Measurements from ENCODE around the gene MISP3.
"Not testable (repeated sequence)": the region's sequence is repeated elsewhere in the genome, so short reads cannot be mapped to it uniquely, and the experiment has no call there.

Gene MISP3

DNA sequence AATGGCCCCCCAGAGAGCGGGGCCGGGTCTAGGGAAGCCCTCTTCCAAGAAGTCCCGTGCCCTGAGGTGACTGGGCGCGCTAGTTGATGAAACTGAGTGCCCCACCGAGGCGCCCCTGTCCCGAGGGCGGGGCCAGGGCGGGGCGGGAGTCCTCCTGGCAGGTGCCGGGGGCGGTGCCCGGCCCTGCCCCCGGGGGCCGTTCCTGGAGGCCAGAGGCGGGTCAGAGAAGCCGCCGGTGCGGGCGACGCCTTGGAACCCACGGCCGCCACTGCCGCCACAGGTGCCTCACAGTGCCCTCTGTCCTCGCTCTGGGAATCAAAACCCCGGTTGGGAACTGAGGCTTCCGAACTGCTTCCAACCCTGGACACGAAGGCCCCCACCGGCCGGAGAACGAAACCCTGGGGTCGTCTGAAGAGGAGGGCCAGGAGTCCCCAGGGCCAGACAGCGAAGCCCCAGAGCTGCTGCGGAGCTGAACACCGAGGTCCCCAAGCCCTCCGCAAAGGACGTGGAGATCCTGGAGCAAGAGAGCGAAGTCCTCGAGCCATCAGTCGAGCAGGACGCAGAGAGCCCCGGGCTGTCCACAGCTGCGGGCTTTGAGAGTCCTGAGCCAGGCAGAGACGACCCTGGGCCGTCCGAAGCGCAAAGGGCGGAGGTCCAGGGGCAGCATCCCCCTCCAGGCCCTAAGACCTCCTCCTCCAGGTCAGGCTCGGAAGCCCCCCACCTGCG, at the start of gene MISP3:
Gene MISP3 (plus strand): TSS at position 252 of the 726 bp plus-strand sequence. CDS start 524 bp downstream, outside the sequence.
- DNase-seq (ENCODE audit: low read depth) = no peak

DNA sequence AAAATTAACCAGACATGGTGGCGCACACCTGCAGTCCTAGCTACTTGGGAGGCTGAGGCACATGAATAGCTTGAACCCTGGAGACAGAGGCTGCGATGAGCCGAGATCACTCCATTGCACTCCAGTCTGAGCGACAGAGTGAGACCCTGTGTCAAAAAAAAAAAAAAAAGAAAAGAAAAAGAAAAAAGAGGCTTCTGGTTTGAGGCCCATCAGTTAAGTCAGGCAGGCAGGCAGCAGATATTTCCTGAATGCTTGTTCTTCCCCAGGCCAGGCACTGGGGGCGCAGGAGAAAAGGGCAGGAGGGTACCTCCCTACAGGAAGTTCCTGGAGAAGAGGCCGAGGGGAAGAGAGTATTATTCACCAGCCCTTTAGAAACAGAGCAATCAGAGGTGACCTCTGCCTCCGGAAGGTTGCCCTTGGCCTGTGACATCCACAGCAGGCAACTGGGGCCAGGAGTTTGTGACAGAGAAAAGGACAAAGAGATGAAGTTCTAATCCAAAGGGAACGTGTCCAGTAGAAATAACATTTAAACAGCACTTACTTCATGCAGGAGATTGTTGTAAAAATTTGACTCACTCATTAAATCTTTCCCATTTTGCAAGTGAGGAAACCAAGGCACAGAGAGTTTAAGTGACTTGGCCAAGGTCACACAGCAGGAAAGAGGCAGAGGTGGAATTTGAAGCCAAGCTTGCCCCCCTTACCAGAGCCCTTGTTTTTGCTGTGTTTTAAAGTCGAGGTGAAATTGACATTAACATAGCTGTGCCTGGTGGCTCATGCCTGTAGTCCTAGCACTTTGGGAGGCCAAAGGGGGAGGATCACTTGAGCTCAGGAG, 49.0 kb upstream of the MISP3 start:
- DNase-seq (ENCODE audit: low read depth) = no peak

DNA sequence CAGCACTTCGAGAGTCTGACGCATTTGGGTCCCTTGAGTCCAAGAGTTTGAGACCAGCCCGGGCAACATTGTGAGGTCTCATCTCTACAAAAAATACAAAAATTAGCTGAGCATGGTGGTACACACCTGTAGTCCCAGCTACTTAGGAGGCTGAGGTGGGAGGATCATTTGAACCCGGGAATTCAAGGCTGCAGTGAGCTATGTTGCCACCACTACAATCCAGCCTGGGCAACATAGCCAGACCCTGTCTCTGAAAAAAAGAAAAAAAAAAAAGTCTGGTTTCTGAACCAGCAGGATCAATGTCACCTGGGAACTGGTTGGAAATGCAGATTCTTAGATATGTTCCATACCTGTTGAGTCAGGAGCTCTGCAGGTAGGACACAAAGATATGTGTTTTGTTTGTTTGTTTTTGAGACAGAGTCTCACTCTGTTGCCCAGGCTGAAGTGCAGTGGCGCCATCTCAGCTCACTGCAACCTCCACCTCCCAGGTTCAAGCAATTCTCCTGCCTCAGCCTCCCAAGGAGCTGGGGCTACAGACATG, 45.9 kb upstream of the MISP3 start:
- not testable (repeated sequence) for DNase-seq (ENCODE audit: low read depth)

DNA sequence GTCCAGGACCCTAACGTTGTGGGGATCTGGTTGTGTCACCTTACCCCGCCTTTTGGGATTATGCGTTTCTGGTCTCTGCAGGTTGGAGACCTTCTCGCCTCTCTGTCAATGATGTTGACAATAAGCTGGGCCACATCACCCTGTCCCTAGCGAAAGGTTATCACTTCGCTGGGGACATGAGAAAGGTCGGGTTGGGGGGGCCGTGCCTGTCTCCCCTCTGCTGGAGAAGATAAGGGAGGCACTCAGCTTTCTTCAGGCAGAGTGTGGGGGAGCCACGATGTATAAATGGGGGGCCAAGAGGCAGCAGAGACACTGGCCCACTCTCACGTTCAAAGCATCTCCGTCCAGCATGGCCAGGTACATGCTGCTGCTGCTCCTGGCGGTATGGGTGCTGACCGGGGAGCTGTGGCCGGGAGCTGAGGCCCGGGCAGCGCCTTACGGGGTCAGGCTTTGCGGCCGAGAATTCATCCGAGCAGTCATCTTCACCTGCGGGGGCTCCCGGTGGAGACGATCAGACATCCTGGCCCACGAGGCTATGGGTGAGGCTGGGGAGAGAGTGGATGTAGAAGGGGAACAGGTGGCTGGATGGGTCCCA, 44.6 kb upstream of the MISP3 start, which contains the start of gene RLN3:
Gene RLN3 (plus strand): TSS at position 293 of the 595 bp plus-strand sequence. CDS start 57 bp downstream, at position 350.
- no peak for DNase-seq (ENCODE audit: low read depth)

DNA sequence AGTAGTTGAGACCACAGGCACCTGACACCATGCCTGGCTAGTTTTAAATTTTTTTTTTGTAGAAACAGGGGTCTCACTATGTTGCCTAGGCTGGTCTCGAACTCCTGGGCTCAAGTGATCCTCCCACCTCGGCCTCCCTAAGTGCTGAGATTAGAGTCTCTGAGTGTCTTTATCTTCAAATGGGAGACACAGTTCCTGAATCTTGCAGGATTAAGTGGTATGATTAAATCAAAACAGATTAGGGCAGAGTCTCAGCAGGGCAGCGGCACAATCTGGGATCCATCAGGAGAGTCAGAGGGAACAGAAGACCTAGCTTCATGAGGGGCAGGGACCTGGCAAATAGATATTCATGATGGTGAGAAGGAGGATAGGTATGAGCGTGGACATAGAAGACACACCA, 43.7 kb upstream of the MISP3 start:
- DNase-seq (ENCODE audit: low read depth) = no peak

DNA sequence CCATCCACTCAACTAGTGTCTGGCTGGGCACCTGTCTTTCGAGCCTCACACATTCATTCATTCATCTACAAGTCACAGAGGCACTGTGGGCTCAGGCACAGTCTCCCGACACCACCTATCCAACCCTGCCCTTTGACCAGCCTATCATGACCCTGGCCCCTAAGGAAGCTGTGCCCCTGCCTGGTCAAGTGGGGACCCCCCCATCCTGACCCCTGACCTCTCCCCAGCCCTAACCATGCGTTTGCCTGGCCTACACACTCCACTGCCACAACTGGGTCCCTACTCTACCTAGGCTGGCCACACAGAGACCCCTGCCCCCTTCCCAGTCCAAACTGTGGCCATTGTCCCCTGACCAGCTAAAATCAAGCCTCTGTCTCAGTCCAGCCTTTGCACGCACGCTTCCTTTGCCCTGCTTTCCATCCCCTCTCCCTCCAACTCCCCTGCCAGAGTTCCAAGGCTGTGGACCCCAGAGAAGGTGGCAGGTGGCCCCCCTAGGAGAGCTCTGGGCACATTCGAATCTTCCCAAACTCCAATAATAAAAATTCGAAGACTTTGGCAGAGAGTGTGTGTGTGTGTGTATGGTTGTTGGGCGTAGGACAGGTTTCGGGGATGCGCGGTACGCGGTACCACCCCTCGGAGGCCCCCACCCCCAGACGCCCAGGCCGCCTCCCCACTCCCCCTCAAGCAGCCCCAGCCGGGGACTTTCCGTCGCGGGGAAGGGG, 41.4 kb upstream of the MISP3 start:
- DNase-seq (ENCODE audit: low read depth) = no peak

DNA sequence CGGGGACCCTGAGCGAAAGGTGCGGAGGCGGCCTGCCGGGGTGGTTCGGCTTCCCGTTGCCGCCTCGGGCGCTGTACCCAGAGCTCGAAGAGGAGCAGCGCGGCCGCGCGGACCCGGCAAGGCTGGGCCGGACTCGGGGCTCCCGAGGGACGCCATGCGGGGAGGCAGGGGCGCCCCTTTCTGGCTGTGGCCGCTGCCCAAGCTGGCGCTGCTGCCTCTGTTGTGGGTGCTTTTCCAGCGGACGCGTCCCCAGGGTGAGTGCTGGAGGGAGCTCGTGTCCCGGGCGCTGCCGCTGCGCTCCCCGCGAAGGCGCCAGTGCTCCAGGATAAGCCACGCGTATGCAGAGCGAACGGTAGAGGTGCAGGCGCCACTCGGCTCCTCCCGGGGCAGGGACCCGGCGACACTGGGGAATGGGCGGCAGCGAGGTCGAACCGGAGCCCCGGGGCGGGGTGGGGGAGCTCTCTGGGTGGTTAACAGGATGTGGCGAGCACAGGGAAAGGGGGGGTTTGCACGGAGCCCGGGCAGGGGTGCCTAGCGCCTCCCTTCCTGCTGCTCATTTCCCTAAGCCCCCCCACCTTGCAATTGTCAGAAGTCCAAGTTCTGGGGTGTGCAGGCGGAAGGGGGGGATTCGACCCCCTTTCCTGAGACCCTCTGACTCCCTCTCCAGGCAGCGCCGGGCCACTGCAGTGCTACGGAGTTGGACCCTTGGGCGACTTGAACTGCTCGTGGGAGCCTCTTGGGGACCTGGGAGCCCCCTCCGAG, 40.7 kb upstream of the MISP3 start, which contains the start of gene IL27RA:
Gene IL27RA (plus strand): TSS at position 44 of the 762 bp plus-strand sequence. CDS start 111 bp downstream, at position 155.
- DNase-seq (ENCODE audit: low read depth) = peak; percentile 67

DNA sequence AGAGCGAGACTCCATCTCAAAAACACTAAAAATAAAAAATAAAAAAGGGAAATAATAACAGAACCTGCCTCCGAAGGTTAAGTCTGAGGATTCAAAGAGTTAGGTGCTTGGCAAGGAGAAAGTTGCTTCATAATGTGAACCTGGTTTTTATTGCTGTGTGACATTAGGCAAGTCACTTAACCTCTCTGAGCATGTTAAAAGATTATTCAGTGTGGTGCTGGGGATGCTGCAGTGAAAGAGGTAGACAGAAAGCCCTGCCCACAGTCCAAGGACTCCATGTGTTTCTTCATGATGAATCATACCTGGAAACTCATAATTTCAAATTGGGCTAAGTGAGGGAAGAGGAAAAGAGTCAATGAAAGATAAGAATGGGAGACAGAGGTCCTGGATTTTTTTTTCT, 38.6 kb upstream of the MISP3 start:
- no peak for DNase-seq (ENCODE audit: low read depth)

DNA sequence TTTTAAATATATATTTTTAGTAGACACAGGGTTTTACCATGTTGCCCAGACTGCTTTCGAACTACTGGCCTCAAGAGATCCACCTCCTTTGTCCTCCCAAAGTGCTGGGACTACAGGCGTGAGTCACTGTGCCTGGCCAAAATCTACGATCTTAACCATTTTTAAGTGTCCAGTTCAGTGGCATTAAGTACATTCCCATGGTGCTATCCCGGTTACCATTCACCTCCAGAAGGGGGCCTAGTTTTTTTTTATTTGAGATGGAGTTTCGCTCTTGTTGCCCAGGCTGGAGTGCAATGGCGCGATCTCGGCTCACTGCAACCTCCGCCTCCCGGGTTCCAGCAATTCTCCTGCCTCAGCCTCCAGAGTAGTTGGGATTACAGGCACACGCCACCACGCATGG, 37.4 kb upstream of the MISP3 start:
- not testable (repeated sequence) for DNase-seq (ENCODE audit: low read depth)

DNA sequence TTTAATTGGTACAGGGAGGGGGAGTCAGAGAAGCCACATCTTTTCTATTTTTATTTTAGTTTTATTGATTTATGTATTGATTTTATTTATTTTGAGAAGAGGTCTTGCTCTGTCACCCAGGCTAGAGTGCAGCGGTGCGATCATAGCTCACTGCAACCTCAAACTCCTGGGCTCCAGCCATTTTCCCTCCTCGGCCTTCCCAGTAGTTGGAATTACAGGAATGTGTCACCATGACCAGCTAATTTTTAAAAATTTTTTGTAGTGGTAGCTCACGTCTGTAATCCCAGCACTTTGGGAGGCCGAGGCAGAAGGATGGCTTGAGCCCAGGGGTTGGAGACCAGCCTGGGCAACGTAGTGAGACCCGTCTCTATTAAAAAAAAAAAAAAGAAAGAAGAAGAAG, 36.9 kb upstream of the MISP3 start:
- DNase-seq (ENCODE audit: low read depth) = no peak

DNA sequence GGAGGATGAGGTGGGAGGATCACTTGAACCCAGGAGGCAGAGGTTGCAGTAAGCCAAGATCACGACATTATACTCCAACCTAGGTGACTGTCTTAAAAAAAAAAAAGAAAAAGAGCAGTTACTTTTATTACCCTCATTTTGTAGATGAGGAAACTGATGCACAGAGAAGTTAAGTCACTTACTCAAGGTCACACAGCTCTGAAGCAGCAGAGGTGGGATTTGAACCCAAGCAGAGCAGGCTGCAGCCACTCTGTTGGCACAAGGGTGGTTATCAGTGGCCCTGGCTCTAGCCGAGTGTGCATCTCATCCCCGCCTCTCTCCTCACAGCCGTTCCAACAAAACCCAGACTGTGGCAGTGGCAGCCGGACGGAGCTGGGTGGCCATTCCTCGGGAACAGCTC, 33.4 kb upstream of the MISP3 start:
- no peak for DNase-seq (ENCODE audit: low read depth)

DNA sequence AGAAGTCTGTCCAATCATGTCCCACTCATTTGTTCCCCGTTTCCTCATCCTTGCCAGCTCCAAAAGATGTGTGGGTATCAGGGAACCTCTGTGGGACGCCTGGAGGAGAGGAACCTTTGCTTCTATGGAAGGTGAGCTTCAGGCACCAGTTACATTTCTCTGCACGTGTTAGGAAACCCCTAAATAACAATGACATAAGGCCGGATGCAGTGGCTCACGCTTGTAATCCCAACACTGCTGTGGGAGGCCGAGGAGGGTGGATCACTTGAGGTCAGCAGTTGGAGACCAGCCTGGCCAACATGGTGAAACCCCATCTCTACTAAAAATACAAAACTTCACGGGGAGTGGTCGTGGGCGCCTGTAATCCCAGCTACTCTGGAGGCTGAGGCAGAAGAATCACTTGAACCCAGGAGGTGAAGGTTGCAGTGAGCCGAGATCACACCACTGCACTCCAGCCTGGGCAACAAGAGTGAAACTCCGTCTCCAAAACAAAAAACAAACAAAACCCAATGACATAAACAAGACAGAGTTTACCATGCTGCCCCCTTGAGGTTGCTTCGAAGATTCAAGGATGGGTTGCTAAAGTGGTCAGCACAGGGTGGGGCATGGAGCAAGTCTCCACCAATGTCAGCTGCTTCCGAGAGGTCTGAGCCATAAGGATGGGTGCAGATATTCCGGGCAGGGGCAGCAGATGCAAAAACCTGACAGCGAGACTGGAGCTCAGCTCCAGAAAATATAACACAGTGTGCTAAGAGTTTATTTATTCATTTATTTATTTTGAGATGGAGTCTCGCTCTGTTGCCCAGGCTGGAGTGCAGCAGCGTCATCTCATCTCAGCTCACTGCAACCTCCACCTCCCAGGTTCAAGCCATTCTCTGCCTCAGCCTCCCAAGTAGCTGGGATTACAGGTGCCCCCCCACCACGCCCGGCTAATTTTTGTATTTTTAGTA, 29.7 kb upstream of the MISP3 start:
- DNase-seq (ENCODE audit: low read depth) = not testable (repeated sequence)

DNA sequence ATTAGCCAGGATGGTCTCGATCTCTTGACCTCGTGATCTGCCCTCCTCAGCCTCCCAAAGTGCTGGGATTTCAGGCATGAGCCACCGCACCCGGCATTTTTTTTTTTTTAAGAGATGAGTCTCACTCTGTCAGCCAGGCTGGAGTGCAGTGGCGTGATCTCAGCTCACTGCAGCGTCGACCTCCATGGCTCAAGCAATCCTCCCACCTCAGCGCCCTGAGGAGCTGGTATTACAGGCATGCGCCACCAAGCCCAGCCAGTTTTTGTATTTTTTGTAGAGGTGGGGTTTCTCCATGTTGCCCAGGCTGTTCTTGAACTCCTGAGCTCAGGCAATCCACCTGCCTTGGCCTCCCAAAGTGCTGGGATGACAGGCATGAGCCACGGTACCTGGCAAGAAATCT, 24.7 kb upstream of the MISP3 start:
- DNase-seq (ENCODE audit: low read depth) = not testable (repeated sequence)

DNA sequence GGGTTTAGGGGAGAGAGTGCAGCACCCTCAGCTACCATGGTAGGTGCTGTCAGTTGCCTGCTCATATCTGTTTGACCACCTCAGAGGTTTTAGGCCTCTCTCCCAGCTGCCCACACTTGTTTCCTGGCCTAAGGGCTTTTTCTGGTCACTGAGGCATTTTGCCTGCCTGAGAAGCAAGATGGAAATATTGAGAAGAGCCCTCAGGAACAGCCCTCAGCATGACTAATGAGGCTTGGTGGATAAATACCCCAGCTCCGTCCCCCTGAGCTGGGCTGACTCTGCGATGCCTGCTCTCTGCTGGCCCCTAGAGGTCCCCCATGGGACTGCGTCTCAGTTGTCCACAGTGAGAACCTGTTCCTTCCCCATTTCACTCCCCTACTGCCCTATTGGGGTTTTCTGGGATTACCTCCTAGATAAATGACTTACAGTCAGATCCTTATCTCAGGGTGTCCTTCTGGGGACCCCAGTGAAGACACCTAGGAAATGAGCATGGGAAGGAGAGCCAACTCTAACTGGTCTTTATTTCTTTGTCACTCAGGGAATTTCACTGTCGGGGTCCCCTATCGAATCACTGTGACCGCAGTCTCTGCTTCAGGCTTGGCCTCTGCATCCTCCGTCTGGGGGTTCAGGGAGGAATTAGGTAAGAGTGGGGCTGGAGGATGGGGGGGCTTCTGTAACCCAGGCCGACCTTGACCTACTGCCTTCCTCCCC, 24.0 kb upstream of the MISP3 start:
- peak; percentile 73 for DNase-seq (ENCODE audit: low read depth)

DNA sequence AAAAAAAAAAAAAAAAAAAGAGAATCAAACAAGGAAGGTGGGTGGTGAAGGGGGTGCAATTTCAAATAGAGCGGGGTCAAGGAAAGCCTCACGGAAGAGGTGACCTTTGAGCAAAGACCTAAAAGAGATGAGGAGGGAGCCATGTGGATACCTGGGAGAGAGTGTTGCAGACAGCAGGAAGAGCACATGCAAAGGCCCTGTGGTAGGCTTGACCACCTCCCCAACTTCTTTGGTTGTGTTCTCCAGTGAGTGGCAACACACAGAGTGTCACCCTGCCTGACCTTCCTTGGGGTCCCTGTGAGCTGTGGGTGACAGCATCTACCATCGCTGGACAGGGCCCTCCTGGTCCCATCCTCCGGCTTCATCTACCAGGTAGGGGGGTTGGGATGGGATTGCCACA, 22.1 kb upstream of the MISP3 start:
- no peak for DNase-seq (ENCODE audit: low read depth)

DNA sequence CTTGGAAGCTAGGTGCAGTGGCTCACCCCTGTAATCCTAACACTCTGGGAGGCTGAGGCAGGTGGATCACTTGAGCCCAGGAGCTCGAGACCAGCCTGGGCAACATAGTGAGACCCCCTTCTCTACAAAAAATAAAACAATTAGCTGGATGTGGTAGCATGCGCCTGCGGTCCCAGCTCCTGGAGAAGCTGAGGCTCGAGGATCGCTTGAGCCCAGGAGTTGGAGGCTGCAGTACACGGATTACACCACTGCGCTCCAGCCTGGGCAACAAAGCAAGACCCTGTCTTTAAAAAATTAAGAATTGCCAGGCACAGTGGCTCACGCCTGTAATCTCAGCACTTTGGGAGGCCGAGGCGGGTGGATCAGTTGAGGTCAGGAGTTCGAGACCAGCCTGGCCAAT, 21.6 kb upstream of the MISP3 start:
- DNase-seq (ENCODE audit: low read depth) = not testable (repeated sequence)

DNA sequence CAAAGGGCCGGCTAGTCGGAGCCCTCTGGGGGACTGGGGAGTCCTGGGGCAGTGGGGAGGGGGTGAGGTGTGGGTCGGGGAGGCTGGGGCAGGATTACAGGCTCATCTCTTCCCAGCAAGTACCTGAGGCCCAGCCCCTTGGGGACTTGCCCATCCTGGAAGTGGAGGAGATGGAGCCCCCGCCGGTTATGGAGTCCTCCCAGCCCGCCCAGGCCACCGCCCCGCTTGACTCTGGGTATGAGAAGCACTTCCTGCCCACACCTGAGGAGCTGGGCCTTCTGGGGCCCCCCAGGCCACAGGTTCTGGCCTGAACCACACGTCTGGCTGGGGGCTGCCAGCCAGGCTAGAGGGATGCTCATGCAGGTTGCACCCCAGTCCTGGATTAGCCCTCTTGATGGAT, 20.6 kb upstream of the MISP3 start:
- no peak for DNase-seq (ENCODE audit: low read depth)

DNA sequence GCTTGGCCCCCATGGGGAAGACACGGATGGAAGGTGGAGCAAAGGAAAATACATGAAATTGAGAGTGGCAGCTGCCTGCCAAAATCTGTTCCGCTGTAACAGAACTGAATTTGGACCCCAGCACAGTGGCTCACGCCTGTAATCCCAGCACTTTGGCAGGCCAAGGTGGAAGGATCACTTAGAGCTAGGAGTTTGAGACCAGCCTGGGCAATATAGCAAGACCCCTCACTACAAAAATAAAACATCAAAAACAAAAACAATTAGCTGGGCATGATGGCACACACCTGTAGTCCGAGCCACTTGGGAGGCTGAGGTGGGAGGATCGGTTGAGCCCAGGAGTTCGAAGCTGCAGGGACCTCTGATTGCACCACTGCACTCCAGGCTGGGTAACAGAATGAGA, 20.1 kb upstream of the MISP3 start:
- no peak for DNase-seq (ENCODE audit: low read depth)

DNA sequence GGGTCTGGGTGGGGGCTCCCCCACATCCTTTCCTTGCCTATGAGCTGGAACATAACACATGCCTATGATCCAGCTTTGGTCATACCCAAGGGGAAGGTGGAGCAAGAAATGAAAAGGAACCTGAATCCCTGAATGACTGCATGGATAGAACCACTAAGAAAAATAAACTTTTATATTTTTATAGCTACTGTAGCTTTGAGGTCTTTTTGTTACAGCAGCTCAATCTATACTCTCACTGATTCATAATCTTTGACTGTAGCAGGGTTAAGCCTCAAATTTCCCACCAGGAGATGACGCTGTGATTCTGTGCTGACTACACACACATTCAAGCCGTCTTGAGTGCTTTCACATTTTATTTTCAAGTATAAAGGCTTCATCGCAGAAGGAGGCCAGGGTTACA, 19.6 kb upstream of the MISP3 start:
- DNase-seq (ENCODE audit: low read depth) = no peak
